GM10847 (cell line): ENCODE measurements around the gene NR1I2.

ENCODE experiments used
- POLR2A ChIP-seq: IDR thresholded peaks from 2 replicates; pipeline ENCODE4 v1.6.1; 2011; ENCODE audit not compliant: insufficient read length; ENCODE audit errors: extremely low read depth

Gene NR1I2

GRCh38 chr3:119796368-119796767 is 14.5 kb downstream of the NR1I2 start:
- TF ChIP-seq POLR2A: no peak

DNA sequence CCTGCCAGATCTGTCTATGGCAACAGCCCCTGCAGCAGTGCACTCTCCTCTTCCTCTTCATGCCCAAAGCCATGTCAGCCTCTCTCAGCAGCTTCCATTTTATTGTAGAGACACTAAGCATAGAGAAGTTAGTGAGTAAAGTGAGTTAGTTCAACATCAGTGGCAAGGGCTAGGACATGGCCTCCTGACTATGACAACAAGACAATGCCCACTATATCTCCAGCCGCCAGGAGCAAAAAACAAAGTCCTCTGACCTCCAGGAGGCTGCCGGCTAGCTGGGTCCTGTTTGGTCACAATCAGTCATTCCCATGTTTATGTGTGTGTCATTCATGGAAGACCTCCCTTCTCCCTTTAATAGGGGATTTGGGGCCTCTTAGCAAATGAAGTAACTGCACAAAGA is 14.9 kb downstream of the NR1I2 start:
- TF ChIP-seq POLR2A: no peak

- TF ChIP-seq POLR2A: no peak
Measured at GRCh38 chr3:119800844-119801243, 18.9 kb downstream of the NR1I2 start.

- no peak for TF ChIP-seq POLR2A
Measured at GRCh38 chr3:119808244-119808643, 26.3 kb downstream of the NR1I2 start.

GRCh38 chr3:119808843-119809242 is 26.9 kb downstream of the NR1I2 start:
- TF ChIP-seq POLR2A: no peak

DNA sequence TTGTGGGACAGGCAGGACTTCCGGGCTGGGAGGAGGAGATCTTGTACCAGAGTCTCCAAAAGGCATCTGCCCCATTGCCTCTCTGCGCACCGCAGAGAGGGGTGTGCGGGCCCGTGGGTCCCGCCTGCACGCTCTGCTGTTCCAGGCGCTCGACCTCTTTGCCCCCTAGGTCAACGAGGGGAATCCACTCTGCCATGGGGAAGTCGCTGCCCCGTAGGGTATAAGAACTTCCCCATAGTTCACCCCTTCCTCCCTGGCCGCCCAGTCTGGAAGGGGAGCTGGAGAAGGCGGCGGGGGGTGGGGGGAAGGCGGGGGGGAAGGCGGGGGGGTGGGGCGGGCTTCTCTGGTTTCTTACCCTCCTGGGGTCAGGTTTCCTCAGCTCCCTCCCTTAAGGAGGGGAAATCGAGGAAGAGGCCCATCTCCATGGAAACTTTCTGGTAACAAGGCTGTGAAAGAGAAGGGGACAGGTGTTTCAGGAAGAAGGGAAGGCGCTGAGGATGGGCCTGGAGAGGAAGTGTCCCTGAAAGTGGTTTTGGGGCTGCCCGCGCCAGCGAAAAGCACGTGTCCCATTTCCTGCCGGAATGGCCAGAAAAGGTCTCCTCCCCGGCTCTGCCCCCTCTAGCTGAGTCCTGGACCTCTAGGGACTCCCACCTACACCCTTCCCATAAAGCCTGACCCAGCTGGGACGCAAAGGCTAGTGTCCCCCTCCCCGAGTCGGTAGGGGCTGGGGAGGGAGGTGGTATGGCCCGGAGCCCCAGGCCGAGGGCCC is 27.5 kb downstream of the NR1I2 start:
- no peak for TF ChIP-seq POLR2A

GRCh38 chr3:119810018-119810435 is 28.1 kb downstream of the NR1I2 start:
- peak; percentile 30 for TF ChIP-seq POLR2A

- TF ChIP-seq POLR2A: no peak
Measured at GRCh38 chr3:119812491-119813058, 30.7 kb downstream of the NR1I2 start.

GRCh38 chr3:119815716-119816115 is 33.8 kb downstream of the NR1I2 start:
- TF ChIP-seq POLR2A: no peak

DNA sequence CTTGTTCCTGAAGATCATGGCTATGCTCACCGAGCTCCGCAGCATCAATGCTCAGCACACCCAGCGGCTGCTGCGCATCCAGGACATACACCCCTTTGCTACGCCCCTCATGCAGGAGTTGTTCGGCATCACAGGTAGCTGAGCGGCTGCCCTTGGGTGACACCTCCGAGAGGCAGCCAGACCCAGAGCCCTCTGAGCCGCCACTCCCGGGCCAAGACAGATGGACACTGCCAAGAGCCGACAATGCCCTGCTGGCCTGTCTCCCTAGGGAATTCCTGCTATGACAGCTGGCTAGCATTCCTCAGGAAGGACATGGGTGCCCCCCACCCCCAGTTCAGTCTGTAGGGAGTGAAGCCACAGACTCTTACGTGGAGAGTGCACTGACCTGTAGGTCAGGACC is 35.2 kb downstream of the NR1I2 start:
- TF ChIP-seq POLR2A: no peak

DNA sequence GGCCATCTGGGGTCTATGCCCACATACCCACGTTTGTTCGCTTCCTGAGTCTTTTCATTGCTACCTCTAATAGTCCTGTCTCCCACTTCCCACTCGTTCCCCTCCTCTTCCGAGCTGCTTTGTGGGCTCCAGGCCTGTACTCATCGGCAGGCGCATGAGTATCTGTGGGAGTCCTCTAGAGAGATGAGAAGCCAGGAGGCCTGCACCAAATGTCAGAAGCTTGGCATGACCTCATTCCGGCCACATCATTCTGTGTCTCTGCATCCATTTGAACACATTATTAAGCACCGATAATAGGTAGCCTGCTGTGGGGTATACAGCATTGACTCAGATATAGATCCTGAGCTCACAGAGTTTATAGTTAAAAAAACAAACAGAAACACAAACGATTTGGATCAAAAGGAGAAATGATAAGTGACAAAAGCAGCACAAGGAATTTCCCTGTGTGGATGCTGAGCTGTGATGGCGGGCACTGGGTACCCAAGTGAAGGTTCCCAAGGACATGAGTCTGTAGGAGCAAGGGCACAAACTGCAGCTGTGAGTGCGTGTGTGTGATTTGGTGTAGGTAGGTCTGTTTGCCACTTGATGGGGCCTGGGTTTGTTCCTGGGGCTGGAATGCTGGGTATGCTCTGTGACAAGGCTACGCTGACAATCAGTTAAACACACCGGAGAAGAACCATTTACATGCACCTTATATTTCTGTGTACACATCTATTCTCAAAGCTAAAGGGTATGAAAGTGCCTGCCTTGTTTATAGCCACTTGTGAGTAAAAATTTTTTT is 35.9 kb downstream of the NR1I2 start:
- TF ChIP-seq POLR2A: no peak

GRCh38 chr3:119818937-119819336 is 37.0 kb downstream of the NR1I2 start:
- TF ChIP-seq POLR2A: no peak

DNA sequence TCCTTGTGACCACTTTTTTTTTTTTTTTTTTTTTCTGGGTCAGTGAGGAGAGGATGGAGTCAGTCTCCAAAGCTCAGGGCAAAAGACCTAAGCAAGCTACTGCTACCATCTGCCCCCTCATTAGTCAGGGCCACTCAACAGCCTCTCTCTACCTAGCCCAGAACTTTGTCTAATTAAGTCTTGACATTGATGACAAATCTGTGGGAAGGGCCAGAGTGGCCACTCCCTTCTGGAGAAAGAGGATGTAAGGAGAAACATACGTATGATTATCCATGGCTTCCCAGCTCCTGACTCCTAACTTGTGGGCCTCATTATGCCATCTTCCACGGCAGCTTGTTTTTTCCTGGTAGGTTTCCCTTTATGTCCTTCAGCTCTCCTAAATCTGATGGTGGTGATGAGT is 37.9 kb downstream of the NR1I2 start:
- no peak for TF ChIP-seq POLR2A

- TF ChIP-seq POLR2A: no peak
Measured at GRCh38 chr3:119825820-119826219, 43.9 kb downstream of the NR1I2 start.

GRCh38 chr3:119826711-119827608 is 45.1 kb downstream of the NR1I2 start:
- no peak for TF ChIP-seq POLR2A

- TF ChIP-seq POLR2A: no peak
Measured at GRCh38 chr3:119829420-119829819, 47.5 kb downstream of the NR1I2 start.

- no peak for TF ChIP-seq POLR2A
Measured at GRCh38 chr3:119831022-119831421, 49.1 kb downstream of the NR1I2 start.
